ENCODE data around the gene C9orf85. TPM values are rescaled to one million over a fixed set of nuclear protein-coding genes. Genes with fewer than 3 reads are reported as not detected.

C9orf85 gene
- total RNA-seq, 4 donors from 2014 or later: 8.9 to 21.7 (median 13.0) TPM

- intact Hi-C loops (cut with DNase I): no loop called here
- no peak for TF ChIP-seq CTCF (IDR thresholded peaks at IDR 0.05)
- no peak for TF ChIP-seq POLR2A (IDR thresholded peaks at IDR 0.05)
- Histone ChIP-seq H3K27ac (no peak overlapping the region), H3K27me3 (no peaks in the 10 kb centered on the region), H3K4me3 (replicated peaks in 1 of 3) (no peak overlapping the region), H3K9me3 (no peaks in the 10 kb centered on the region), H3K36me3 (no peaks in the 10 kb centered on the region), H3K4me1 (peaks cover 0 to 6% of the 10 kb centered on the region in 2 donors)
- no peak for DNase-seq
Observed at GRCh38 chr9:71924576-71924975, 13.1 kb downstream of the C9orf85 start.

- intact Hi-C loops (cut with DNase I): no loop called here
- TF ChIP-seq CTCF (IDR thresholded peaks at IDR 0.05) (no peak), POLR2A (IDR thresholded peaks at IDR 0.05) (no peak)
- Histone ChIP-seq H3K4me1 (peaks cover 0 to 6% of the 10 kb centered on the region in 2 donors), H3K9me3 (no peaks in the 10 kb centered on the region), H3K36me3 (no peaks in the 10 kb centered on the region), H3K27ac (no peak overlapping the region), H3K27me3 (no peaks in the 10 kb centered on the region), H3K4me3 (replicated peaks in 1 of 3) (no peak overlapping the region)
- no peak for DNase-seq
Observed at GRCh38 chr9:71925834-71926233, 14.4 kb downstream of the C9orf85 start.

- intact Hi-C loops (cut with DNase I): no loop called here
- no peak overlapping the region for H3K4me3 ChIP-seq (replicated peaks in 1 of 3)
- peaks cover 0 to 6% of the 10 kb centered on the region in 2 donors for H3K4me1 ChIP-seq
- no peak for DNase-seq
- no peak overlapping the region for H3K27ac ChIP-seq
- TF ChIP-seq CTCF (IDR thresholded peaks at IDR 0.05) (no peak), POLR2A (IDR thresholded peaks at IDR 0.05) (no peak)
- no peaks in the 10 kb centered on the region for H3K36me3 ChIP-seq
- WGBS, 2 donors: 97 to 98% methylated on average over 1 of the region's 1 CpG
- H3K27me3 ChIP-seq: no peaks in the 10 kb centered on the region
- no peaks in the 10 kb centered on the region for H3K9me3 ChIP-seq
Observed at GRCh38 chr9:71928376-71928775, 16.9 kb downstream of the C9orf85 start.

GRCh38 chr9:71928806-71929205 is 17.4 kb downstream of the C9orf85 start:
- H3K36me3 ChIP-seq: no peaks in the 10 kb centered on the region
- 89% methylated on average over 2 of the region's 2 CpGs for WGBS, 2 donors
- no peak overlapping the region for H3K4me3 ChIP-seq (replicated peaks in 1 of 3)
- H3K4me1 ChIP-seq: peaks cover 0 to 6% of the 10 kb centered on the region in 2 donors
- H3K27ac ChIP-seq: no peak overlapping the region
- TF ChIP-seq POLR2A (IDR thresholded peaks at IDR 0.05) (no peak), CTCF (IDR thresholded peaks at IDR 0.05) (no peak)
- intact Hi-C loops (cut with DNase I): no loop called here
- H3K9me3 ChIP-seq: no peaks in the 10 kb centered on the region
- no peak for DNase-seq
- H3K27me3 ChIP-seq: no peaks in the 10 kb centered on the region

GRCh38 chr9:71929223-71929622 is 17.8 kb downstream of the C9orf85 start:
- H3K9me3 ChIP-seq: no peaks in the 10 kb centered on the region
- no peak for DNase-seq
- no peak overlapping the region for H3K4me3 ChIP-seq (replicated peaks in 1 of 3)
- peaks cover 0 to 6% of the 10 kb centered on the region in 2 donors for H3K4me1 ChIP-seq
- no peaks in the 10 kb centered on the region for H3K36me3 ChIP-seq
- H3K27ac ChIP-seq: no peak overlapping the region
- intact Hi-C loops (cut with DNase I): no loop called here
- no peaks in the 10 kb centered on the region for H3K27me3 ChIP-seq
- 45% methylated on average over 2 of the region's 2 CpGs for WGBS, 2 donors
- TF ChIP-seq POLR2A (IDR thresholded peaks at IDR 0.05) (no peak), CTCF (IDR thresholded peaks at IDR 0.05) (no peak)

Data from thyroid gland (tissue), 4 donors.